CD14-positive monocyte (primary cell): ENCODE results near the gene FIS1. TPM values are rescaled to one million over a fixed set of nuclear protein-coding genes. Genes with fewer than 3 reads are reported as not detected.

Source experiments
- DNase-seq, 3 donors: peaks; one replicate each; pipeline ENCODE4 v3.0.0-alpha.2; 2011 to 2022
- H2AFZ ChIP-seq: 2 replicates; pipeline ENCODE4 v1.6.0; 2012; ENCODE audit warnings: mild to moderate bottlenecking, low read depth, low read length, inconsistent platforms; ENCODE audit not compliant: insufficient read depth, poor library complexity, severe bottlenecking
- H3K27ac ChIP-seq, 2 donors: 1 replicate in 1 of 2; 2 replicates in 1 of 2; pipeline ENCODE4 v1.5.1; 2012 to 2013; ENCODE audit warnings: low read length in 2 of 2, control low read depth in 1 of 2, inconsistent platforms in 1 of 2, low read depth in 1 of 2, mild to moderate bottlenecking in 1 of 2
- H3K27me3 ChIP-seq, 2 donors: one replicate each; pipeline versions ENCODE4 v1.6.0 to v1.6.1; 2011 to 2013; ENCODE audit warnings: low read length in 2 of 2; ENCODE audit not compliant: control insufficient read depth in 2 of 2, insufficient read depth in 2 of 2
- H3K36me3 ChIP-seq, 2 donors: replicated peaks in 1 of 2; 1 replicate in 1 of 2; 2 replicates in 1 of 2; pipeline versions ENCODE4 v1.5.1 to v1.6.1; 2012 to 2013; ENCODE audit warnings: low read length in 2 of 2, control low read depth in 1 of 2, inconsistent platforms in 1 of 2, mild to moderate bottlenecking in 1 of 2; ENCODE audit not compliant: insufficient read depth in 2 of 2, control insufficient read depth in 1 of 2
- H3K4me1 ChIP-seq, 2 donors: 1 replicate in 1 of 2; 2 replicates in 1 of 2; pipeline versions ENCODE4 v1.5.1 to v1.6.1; 2012 to 2013; ENCODE audit warnings: low read length in 2 of 2, control low read depth in 1 of 2, inconsistent platforms in 1 of 2, mild to moderate bottlenecking in 1 of 2, moderate library complexity in 1 of 2; ENCODE audit not compliant: insufficient read depth in 2 of 2, control insufficient read depth in 1 of 2
- H3K4me2 ChIP-seq: replicated peaks from 2 replicates; pipeline ENCODE3; 2012; ENCODE audit warnings: low read length, moderate library complexity, mild to moderate bottlenecking; ENCODE audit not compliant: poor library complexity, severe bottlenecking; ENCODE audit errors: extremely low read depth
- H3K4me3 ChIP-seq, 3 experiments: fragments of 200-600 bp in 1 of 3; sonication (generic) in 1 of 3; replicated peaks in 1 of 3; 1 replicate in 2 of 3; 2 replicates in 1 of 3; pipeline ENCODE4 v1.5.1; 2011 to 2013; ENCODE audit warnings: low read length in 3 of 3, mild to moderate bottlenecking in 3 of 3, control low read depth in 2 of 3, low read depth in 2 of 3, inconsistent platforms in 1 of 3, moderate library complexity in 1 of 3
- H3K79me2 ChIP-seq: 2 replicates; pipeline ENCODE4 v1.6.0; 2012; ENCODE audit warnings: mild to moderate bottlenecking, control low read depth, inconsistent platforms, low read length, moderate library complexity; ENCODE audit not compliant: insufficient read depth
- H3K9ac ChIP-seq: 2 replicates; pipeline ENCODE4 v1.6.0; 2017; ENCODE audit warnings: low read length, mild to moderate bottlenecking; ENCODE audit not compliant: insufficient read depth, poor library complexity, severe bottlenecking
- H3K9me3 ChIP-seq, 2 donors: replicated peaks in 1 of 2; 1 replicate in 1 of 2; 2 replicates in 1 of 2; pipeline versions ENCODE4 v1.5.1 to v1.6.1; 2012 to 2013; ENCODE audit warnings: low read length in 2 of 2, control low read depth in 1 of 2; ENCODE audit not compliant: control insufficient read depth in 1 of 2, insufficient read depth in 1 of 2
- H4K20me1 ChIP-seq: 2 replicates; pipeline ENCODE4 v1.6.0; 2012; ENCODE audit warnings: mild to moderate bottlenecking, low read length, control low read depth, moderate library complexity; ENCODE audit not compliant: insufficient read depth
- H3K27ac Mint-ChIP-seq, 7 donors: one replicate each; pipeline ENCODE4 v1.8.0; 2020; ENCODE audit warnings: mild to moderate bottlenecking in 7 of 7, mixed read lengths in 7 of 7, moderate library complexity in 6 of 7, inconsistent platforms in 2 of 7
- H3K27me3 Mint-ChIP-seq, 3 donors: one replicate each; pipeline ENCODE4 v1.8.0; 2021 to 2022; ENCODE audit warnings: low read depth in 3 of 3, mild to moderate bottlenecking in 3 of 3, mixed read lengths in 3 of 3, moderate library complexity in 3 of 3, inconsistent platforms in 1 of 3
- H3K36me3 Mint-ChIP-seq, 2 donors: one replicate each; pipeline ENCODE4 v1.8.0; 2020; ENCODE audit warnings: mixed read lengths in 2 of 2, inconsistent platforms in 1 of 2, mild to moderate bottlenecking in 1 of 2
- H3K4me1 Mint-ChIP-seq: one replicate; pipeline ENCODE4 v1.8.0; 2020; ENCODE audit warnings: mild to moderate bottlenecking, mixed read lengths
- H3K4me3 Mint-ChIP-seq, 2 donors: one replicate each; pipeline ENCODE4 v1.8.0; 2020; ENCODE audit warnings: mild to moderate bottlenecking in 2 of 2, mixed read lengths in 2 of 2, moderate library complexity in 1 of 2
- H3K9me3 Mint-ChIP-seq, 7 donors: one replicate each; pipeline ENCODE4 v1.8.0; 2020 to 2022; ENCODE audit warnings: mixed read lengths in 7 of 7, mild to moderate bottlenecking in 6 of 7, moderate library complexity in 6 of 7, inconsistent platforms in 2 of 7
- WGBS: methylation state at CpG from one replicate; pipeline ENCODE4 v1.1.5; 2013; ENCODE audit warnings: missing lambda C conversion rate; ENCODE audit not compliant: insufficient coverage; 5-methylcytosine and 5-hydroxymethylcytosine counted together
- intact Hi-C, 2 donors: fragments of 100-400 bp; cut with micrococcal nuclease; formaldehyde crosslinking; loops; one replicate each; pipeline versions ENCODE4 v1.15.0 to v1.15.1; 2023
- polyA plus RNA-seq, 3 donors: library from polyadenylated mRNA; depleted of rRNA in 1 of 3; unstranded in 2 of 3; stranded (reverse) in 1 of 3; fragments of 300-500 nt in 2 of 3; fragments of >200 nt in 1 of 3; fragmentation: Illumina TruSeq in 2 of 3; gene quantifications; 1 replicate in 2 of 3; 2 replicates in 1 of 3; pipeline ENCODE4 v1.2.3, GENCODE V29; 2012 to 2021
- TF ChIP-seq, protein P1 (sequence below): fragments of 200-600 bp; IDR thresholded peaks from one replicate; pipeline ENCODE4 v1.8.0; 2022; ENCODE audit warnings: antibody characterized with exemption, mild to moderate bottlenecking

The FIS1 gene
- polyA plus RNA-seq, 3 donors, result 152 to 198 (median 195) TPM

DNA sequence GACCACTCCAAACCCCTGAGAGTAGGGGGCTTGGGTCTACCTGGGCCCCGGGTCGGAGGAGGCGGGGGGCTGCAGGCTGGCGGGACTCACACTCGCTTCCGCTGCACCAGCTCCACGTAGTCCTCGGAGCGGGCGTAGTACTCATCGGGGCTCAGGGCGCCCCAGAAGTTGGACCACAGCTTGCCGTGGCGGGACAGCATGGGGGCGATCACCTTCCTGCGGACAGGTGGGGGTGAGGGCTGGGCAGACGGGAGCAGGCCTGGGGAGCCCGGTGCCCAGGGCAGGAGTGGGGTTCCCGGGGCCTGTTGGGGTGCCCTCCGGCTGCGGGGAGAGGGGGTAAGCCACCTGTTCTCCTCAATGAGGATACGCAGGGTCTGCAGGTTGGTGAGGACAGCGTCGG is 33.4 kb downstream of the FIS1 start:
- TF ChIP-seq, protein P1, sequence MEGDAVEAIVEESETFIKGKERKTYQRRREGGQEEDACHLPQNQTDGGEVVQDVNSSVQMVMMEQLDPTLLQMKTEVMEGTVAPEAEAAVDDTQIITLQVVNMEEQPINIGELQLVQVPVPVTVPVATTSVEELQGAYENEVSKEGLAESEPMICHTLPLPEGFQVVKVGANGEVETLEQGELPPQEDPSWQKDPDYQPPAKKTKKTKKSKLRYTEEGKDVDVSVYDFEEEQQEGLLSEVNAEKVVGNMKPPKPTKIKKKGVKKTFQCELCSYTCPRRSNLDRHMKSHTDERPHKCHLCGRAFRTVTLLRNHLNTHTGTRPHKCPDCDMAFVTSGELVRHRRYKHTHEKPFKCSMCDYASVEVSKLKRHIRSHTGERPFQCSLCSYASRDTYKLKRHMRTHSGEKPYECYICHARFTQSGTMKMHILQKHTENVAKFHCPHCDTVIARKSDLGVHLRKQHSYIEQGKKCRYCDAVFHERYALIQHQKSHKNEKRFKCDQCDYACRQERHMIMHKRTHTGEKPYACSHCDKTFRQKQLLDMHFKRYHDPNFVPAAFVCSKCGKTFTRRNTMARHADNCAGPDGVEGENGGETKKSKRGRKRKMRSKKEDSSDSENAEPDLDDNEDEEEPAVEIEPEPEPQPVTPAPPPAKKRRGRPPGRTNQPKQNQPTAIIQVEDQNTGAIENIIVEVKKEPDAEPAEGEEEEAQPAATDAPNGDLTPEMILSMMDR, result no peak
- no peak overlapping the region for H3K27ac ChIP-seq
- H3K36me3 ChIP-seq, result peaks cover 70 to 86% of the 10 kb centered on the region in 2 donors

DNA sequence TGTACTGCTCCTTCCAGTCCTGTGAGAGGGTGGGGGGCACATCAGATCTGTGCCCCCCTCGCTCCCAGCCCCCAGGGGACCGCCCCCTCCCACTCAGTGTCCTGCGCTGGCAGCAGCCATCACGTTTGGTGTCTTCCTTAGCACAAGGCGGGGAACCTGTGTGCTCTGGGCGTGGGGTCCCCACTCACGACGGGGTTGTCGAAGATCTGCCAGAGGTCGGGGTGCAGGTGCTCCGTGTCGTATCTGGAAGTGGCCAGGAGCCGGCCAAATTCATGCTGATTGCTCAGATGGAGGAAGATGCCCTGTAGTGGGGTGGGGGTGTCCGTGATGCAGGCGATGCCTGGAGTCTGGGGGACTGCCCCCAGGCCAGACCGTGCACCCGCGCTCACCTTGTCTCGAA is 34.7 kb downstream of the FIS1 start:
- Mint-ChIP-seq H3K27ac (peak overlapping the region in 1 of 7 donors; percentile 19), H3K4me3 (no peak overlapping the region), H3K36me3 (peaks cover 64 to 96% of the 10 kb centered on the region in 2 donors), H3K4me1 (no peaks in the 10 kb centered on the region), H3K9me3 (no peaks in the 10 kb centered on the region), H3K27me3 (no peaks in the 10 kb centered on the region)
- intact Hi-C loops, result no loop called here
- 97% methylated on average over 15 of the region's 19 CpGs for WGBS
- Histone ChIP-seq H4K20me1 (no peaks in the 10 kb centered on the region), H3K36me3 (peaks cover 74 to 88% of the 10 kb centered on the region in 2 donors), H3K27me3 (no peaks in the 10 kb centered on the region), H3K4me1 (peaks cover 0 to under 1% of the 10 kb centered on the region in 2 donors), H3K27ac (no peak overlapping the region), H3K4me3 (no peak overlapping the region), H3K9me3 (no peaks in the 10 kb centered on the region), H3K79me2 (no peaks in the 10 kb centered on the region), H3K9ac (no peak overlapping the region), H2AFZ (no peak overlapping the region), H3K4me2 (no peak overlapping the region)
- DNase-seq, result no peak
- TF ChIP-seq, protein P1, result no peak

More for the DNA sequence above, 33.4 kb downstream of the FIS1 start:
- intact Hi-C loops, result no loop called here
- H3K79me2 ChIP-seq, result peaks cover 8% of the 10 kb centered on the region
- H4K20me1 ChIP-seq, result peaks cover 7% of the 10 kb centered on the region
- H3K36me3 Mint-ChIP-seq, result peaks cover 64 to 93% of the 10 kb centered on the region in 2 donors
- WGBS, result 96% methylated on average over 20 of the region's 24 CpGs
- peaks cover 9 to 10% of the 10 kb centered on the region in 2 donors for H3K4me1 ChIP-seq
- no peak overlapping the region for H3K4me3 Mint-ChIP-seq
- no peaks in the 10 kb centered on the region for H3K9me3 Mint-ChIP-seq
- H3K4me3 ChIP-seq, result no peak overlapping the region
- no peak for DNase-seq
- no peaks in the 10 kb centered on the region for H3K9me3 ChIP-seq
- no peak overlapping the region for H3K9ac ChIP-seq
- H3K27me3 ChIP-seq, result no peaks in the 10 kb centered on the region
- no peaks in the 10 kb centered on the region for H3K27me3 Mint-ChIP-seq
- H2AFZ ChIP-seq, result no peak overlapping the region
- no peak overlapping the region for H3K27ac Mint-ChIP-seq
- peaks cover 10% of the 10 kb centered on the region for H3K4me1 Mint-ChIP-seq
- H3K4me2 ChIP-seq, result no peak overlapping the region
